ENCODE measurements around the gene RIT2. TPM values are rescaled to one million over a fixed set of nuclear protein-coding genes. Genes with fewer than 3 reads are reported as not detected.

Gene RIT2
- total and polyA plus RNA-seq, 2 of the 4 experiments (the other 2 are of a cell fraction): not detected

DNA sequence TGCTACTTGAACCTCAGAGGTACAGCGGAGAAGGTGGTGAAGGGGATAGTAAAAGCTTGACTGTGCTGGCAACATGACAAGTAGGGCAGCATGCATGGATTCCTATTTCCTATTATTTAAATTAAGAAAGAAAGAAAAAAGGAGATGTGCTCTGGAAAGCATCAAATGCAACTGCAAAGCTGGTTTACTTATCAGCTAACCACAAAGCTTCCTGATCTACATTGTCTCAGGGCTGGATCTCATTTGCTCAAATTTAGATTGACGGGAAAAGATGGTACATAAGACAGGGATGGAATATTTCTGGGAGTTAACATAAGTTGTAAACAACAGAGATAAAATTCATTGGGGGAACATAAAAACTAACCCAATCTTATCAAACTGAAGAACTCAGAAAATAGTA, 178.0 kb downstream of the RIT2 start:
- TF ChIP-seq, protein P1, sequence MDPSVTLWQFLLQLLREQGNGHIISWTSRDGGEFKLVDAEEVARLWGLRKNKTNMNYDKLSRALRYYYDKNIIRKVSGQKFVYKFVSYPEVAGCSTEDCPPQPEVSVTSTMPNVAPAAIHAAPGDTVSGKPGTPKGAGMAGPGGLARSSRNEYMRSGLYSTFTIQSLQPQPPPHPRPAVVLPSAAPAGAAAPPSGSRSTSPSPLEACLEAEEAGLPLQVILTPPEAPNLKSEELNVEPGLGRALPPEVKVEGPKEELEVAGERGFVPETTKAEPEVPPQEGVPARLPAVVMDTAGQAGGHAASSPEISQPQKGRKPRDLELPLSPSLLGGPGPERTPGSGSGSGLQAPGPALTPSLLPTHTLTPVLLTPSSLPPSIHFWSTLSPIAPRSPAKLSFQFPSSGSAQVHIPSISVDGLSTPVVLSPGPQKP (IDR thresholded peaks at IDR 0.05; ENCODE audit: borderline replicate concordance, low read depth, low read length): no peak
- TF ChIP-seq POLR2A (IDR thresholded peaks at IDR 0.05; ENCODE audit: low read depth, low read length) (no peak), CEBPB (IDR thresholded peaks at IDR 0.05; ENCODE audit: low read depth, low read length) (no peak), SMC3 (IDR thresholded peaks at IDR 0.05; ENCODE audit: low read depth, low read length) (no peak), FOS (IDR thresholded peaks at IDR 0.05; ENCODE audit: low read depth, low read length) (no peak), RAD21 (IDR thresholded peaks at IDR 0.05; ENCODE audit: low read length) (no peak), MAZ (IDR thresholded peaks at IDR 0.05; ENCODE audit: borderline replicate concordance, low read depth, low read length) (no peak), MAFK (IDR thresholded peaks at IDR 0.05; ENCODE audit: low read depth, low read length) (no peak), NFE2L2 (IDR thresholded peaks at IDR 0.05; ENCODE audit: low read depth, low read length) (no peak), RFX5 (IDR thresholded peaks at IDR 0.05; ENCODE audit: low read depth, low read length) (no peak)
- TF ChIP-seq, protein P2, sequence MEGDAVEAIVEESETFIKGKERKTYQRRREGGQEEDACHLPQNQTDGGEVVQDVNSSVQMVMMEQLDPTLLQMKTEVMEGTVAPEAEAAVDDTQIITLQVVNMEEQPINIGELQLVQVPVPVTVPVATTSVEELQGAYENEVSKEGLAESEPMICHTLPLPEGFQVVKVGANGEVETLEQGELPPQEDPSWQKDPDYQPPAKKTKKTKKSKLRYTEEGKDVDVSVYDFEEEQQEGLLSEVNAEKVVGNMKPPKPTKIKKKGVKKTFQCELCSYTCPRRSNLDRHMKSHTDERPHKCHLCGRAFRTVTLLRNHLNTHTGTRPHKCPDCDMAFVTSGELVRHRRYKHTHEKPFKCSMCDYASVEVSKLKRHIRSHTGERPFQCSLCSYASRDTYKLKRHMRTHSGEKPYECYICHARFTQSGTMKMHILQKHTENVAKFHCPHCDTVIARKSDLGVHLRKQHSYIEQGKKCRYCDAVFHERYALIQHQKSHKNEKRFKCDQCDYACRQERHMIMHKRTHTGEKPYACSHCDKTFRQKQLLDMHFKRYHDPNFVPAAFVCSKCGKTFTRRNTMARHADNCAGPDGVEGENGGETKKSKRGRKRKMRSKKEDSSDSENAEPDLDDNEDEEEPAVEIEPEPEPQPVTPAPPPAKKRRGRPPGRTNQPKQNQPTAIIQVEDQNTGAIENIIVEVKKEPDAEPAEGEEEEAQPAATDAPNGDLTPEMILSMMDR (conservative IDR thresholded peaks at IDR 0.05; ENCODE audit: low read depth, low read length): no peak
- TF ChIP-seq, protein P3, sequence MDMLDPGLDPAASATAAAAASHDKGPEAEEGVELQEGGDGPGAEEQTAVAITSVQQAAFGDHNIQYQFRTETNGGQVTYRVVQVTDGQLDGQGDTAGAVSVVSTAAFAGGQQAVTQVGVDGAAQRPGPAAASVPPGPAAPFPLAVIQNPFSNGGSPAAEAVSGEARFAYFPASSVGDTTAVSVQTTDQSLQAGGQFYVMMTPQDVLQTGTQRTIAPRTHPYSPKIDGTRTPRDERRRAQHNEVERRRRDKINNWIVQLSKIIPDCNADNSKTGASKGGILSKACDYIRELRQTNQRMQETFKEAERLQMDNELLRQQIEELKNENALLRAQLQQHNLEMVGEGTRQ (IDR thresholded peaks at IDR 0.05; ENCODE audit: low read depth, low read length): no peak
- H4K91ac ChIP-seq (ENCODE audit: insufficient read depth, low read depth, low read length): no peak overlapping the region
- no peak overlapping the region for H2BK120ac ChIP-seq (ENCODE audit: low read depth, low read length)
- ChIA-PET CTCF (no interaction called here), POLR2A (ENCODE audit: unreplicated experiment) (no interaction called here)
- H3K4me3 ChIP-seq (ENCODE audit: insufficient read depth, low read depth, low read length): no peak overlapping the region
- H3K27me3 ChIP-seq (ENCODE audit: control insufficient read depth, insufficient read depth, low read length): no peaks in the 10 kb centered on the region
- no peak overlapping the region for H3K18ac ChIP-seq (ENCODE audit: low read depth, low read length)
- no peak overlapping the region for H3K56ac ChIP-seq (ENCODE audit: extremely low read depth, insufficient read depth, low read length)
- no peak overlapping the region for H3K4me2 ChIP-seq (ENCODE audit: low read depth, low read length)
- H3K14ac ChIP-seq (replicated peaks; ENCODE audit: low read depth, low read length): no peak overlapping the region
- no peak for ATAC-seq (ENCODE audit: low read depth)
- no peaks in the 10 kb centered on the region for H3K4me1 ChIP-seq (ENCODE audit: control insufficient read depth, insufficient read depth, low read length)
- no peak for DNase-seq
- no peak overlapping the region for H2BK5ac ChIP-seq (ENCODE audit: low read depth, low read length, poor library complexity, severe bottlenecking)
- no peak overlapping the region for H4K5ac ChIP-seq (ENCODE audit: low read depth, low read length)
- no peak overlapping the region for H2BK15ac ChIP-seq (ENCODE audit: low read depth, low read length)
- no peak overlapping the region for H2AK9ac ChIP-seq (replicated peaks; ENCODE audit: low read depth, low read length, poor library complexity)
- no peaks in the 10 kb centered on the region for H4K20me1 ChIP-seq (ENCODE audit: insufficient read depth, low read length)
- in situ Hi-C loops (cut with MboI; ENCODE audit: low sequenced_read_pairs) (no loop called here), dilution Hi-C loops (cut with HindIII; ENCODE audit: low sequenced_read_pairs, unreplicated experiment) (no loop called here), intact Hi-C loops (cut with micrococcal nuclease) (no loop called here)
- H3K9ac ChIP-seq (ENCODE audit: low read depth, low read length): no peak overlapping the region
- no peak overlapping the region for H2BK20ac ChIP-seq (ENCODE audit: low read depth, low read length)
- no peak overlapping the region for H2AK5ac ChIP-seq (ENCODE audit: low read depth, low read length)
- BruUV-seq (replicated peaks): no TSS peak
- no peaks in the 10 kb centered on the region for H3K79me1 ChIP-seq (ENCODE audit: low read depth in 1 of 2, low read length in 2 of 2)
- no peak overlapping the region for H4K8ac ChIP-seq (ENCODE audit: low read depth in 2 of 2, low read length in 2 of 2)
- WGBS, 2 experiments (ENCODE audit: extremely low coverage in 2 of 2, insufficient read length in 1 of 2): no CpG with 5 or more reads among the region's 2 CpGs
- H3K27ac ChIP-seq (ENCODE audit: insufficient read depth, low read length): no peak overlapping the region
- no peak overlapping the region for H3K23ac ChIP-seq (ENCODE audit: low read depth, low read length)
- H3K36me3 ChIP-seq (ENCODE audit: control insufficient read depth, insufficient read depth, low read length): no peaks in the 10 kb centered on the region
- H3K9me1 ChIP-seq (ENCODE audit: insufficient read depth, low read length): no peaks in the 10 kb centered on the region
- no peak overlapping the region for H2AFZ ChIP-seq (replicated peaks; ENCODE audit: low read length, poor library complexity)
- no peak overlapping the region for H3K4ac ChIP-seq (ENCODE audit: low read depth, low read length)
- peaks cover 4% of the 10 kb centered on the region; the same call in 1 of the 2 replicates for H3K9me3 ChIP-seq (ENCODE audit: control insufficient read depth, insufficient read depth, low read length)
